ENCODE measurements around the gene TUBA4B.

GRCh38 chr2:219296631-219297391, 43.8 kb downstream of the TUBA4B start:
- TF ChIP-seq CTCF (IDR thresholded peaks at IDR 0.05): no peak
- no peak for TF ChIP-seq POLR2A (IDR thresholded peaks at IDR 0.05)
